ENCODE data around the gene FHIT.

Gene FHIT

GRCh38 chr3:59832702-59833101 lies 1418.5 kb downstream of the FHIT start:
- no peaks in the 10 kb centered on the region for H3F3A ChIP-seq (ENCODE audit: control insufficient read depth, insufficient read depth)
- H3K27me3 ChIP-seq (ENCODE audit: control insufficient read depth, low read length) = no peaks in the 10 kb centered on the region
- H3K9me2 ChIP-seq (replicated peaks; ENCODE audit: control insufficient read depth, low read length) = no peaks in the 10 kb centered on the region
- no peak overlapping the region for H3K27ac ChIP-seq (ENCODE audit: low read depth, low read length)
- H3K9me3 ChIP-seq (ENCODE audit: control insufficient read depth, insufficient read depth, low read length) = no peaks in the 10 kb centered on the region
- TF ChIP-seq CTCF (IDR thresholded peaks at IDR 0.05; ENCODE audit: low read depth, low read length, poor library complexity, severe bottlenecking) (no peak), EZH2phosphoT487 (IDR thresholded peaks at IDR 0.05; ENCODE audit: borderline replicate concordance, low read length) (no peak)
- H4K20me1 ChIP-seq (ENCODE audit: control insufficient read depth, insufficient read depth, low read depth, low read length) = no peaks in the 10 kb centered on the region
- H3K4me1 ChIP-seq (ENCODE audit: control insufficient read depth, low read length) = no peaks in the 10 kb centered on the region
- H3K79me2 ChIP-seq (ENCODE audit: control insufficient read depth, low read length) = no peaks in the 10 kb centered on the region
- no peak overlapping the region for H3K4me3 ChIP-seq (ENCODE audit: low read length)
- no peak overlapping the region for H3K4me2 ChIP-seq (ENCODE audit: low read length)
- H3K36me3 ChIP-seq (ENCODE audit: control insufficient read depth, low read length) = no peaks in the 10 kb centered on the region

- no peaks in the 10 kb centered on the region for H3F3A ChIP-seq (ENCODE audit: control insufficient read depth, insufficient read depth)
- H3K27ac ChIP-seq (ENCODE audit: low read depth, low read length) = no peak overlapping the region
These were observed 1419.0 kb downstream of the FHIT start for GRCh38 chr3:59832241-59832640.

GRCh38 chr3:59831394-59831793 lies 1419.9 kb downstream of the FHIT start:
- Histone ChIP-seq H3K4me2 (ENCODE audit: low read length) (no peak overlapping the region), H3K9me2 (replicated peaks; ENCODE audit: control insufficient read depth, low read length) (no peaks in the 10 kb centered on the region), H3K36me3 (ENCODE audit: control insufficient read depth, low read length) (no peaks in the 10 kb centered on the region), H3K27ac (ENCODE audit: low read depth, low read length) (no peak overlapping the region), H3K9me3 (ENCODE audit: control insufficient read depth, insufficient read depth, low read length) (no peaks in the 10 kb centered on the region), H3K79me2 (ENCODE audit: control insufficient read depth, low read length) (no peaks in the 10 kb centered on the region), H3K4me1 (ENCODE audit: control insufficient read depth, low read length) (no peaks in the 10 kb centered on the region), H3F3A (ENCODE audit: control insufficient read depth, insufficient read depth) (no peaks in the 10 kb centered on the region), H3K4me3 (ENCODE audit: low read length) (no peak overlapping the region), H4K20me1 (ENCODE audit: control insufficient read depth, insufficient read depth, low read depth, low read length) (no peaks in the 10 kb centered on the region), H3K27me3 (ENCODE audit: control insufficient read depth, low read length) (no peaks in the 10 kb centered on the region)
- no peak for TF ChIP-seq EZH2phosphoT487 (IDR thresholded peaks at IDR 0.05; ENCODE audit: borderline replicate concordance, low read length)
- no peak for TF ChIP-seq CTCF (IDR thresholded peaks at IDR 0.05; ENCODE audit: low read depth, low read length, poor library complexity, severe bottlenecking)

More at GRCh38 chr3:59832241-59832640, 1419.0 kb downstream of the FHIT start:
- Histone ChIP-seq H3K4me1 (ENCODE audit: control insufficient read depth, low read length) (no peaks in the 10 kb centered on the region), H3K9me2 (replicated peaks; ENCODE audit: control insufficient read depth, low read length) (no peaks in the 10 kb centered on the region), H3K4me2 (ENCODE audit: low read length) (no peak overlapping the region), H3K36me3 (ENCODE audit: control insufficient read depth, low read length) (no peaks in the 10 kb centered on the region), H3K9me3 (ENCODE audit: control insufficient read depth, insufficient read depth, low read length) (no peaks in the 10 kb centered on the region), H3K27me3 (ENCODE audit: control insufficient read depth, low read length) (no peaks in the 10 kb centered on the region), H3K4me3 (ENCODE audit: low read length) (no peak overlapping the region), H4K20me1 (ENCODE audit: control insufficient read depth, insufficient read depth, low read depth, low read length) (no peaks in the 10 kb centered on the region), H3K79me2 (ENCODE audit: control insufficient read depth, low read length) (no peaks in the 10 kb centered on the region)
- TF ChIP-seq EZH2phosphoT487 (IDR thresholded peaks at IDR 0.05; ENCODE audit: borderline replicate concordance, low read length) (no peak), CTCF (IDR thresholded peaks at IDR 0.05; ENCODE audit: low read depth, low read length, poor library complexity, severe bottlenecking) (no peak)

GRCh38 chr3:59829527-59829926 lies 1421.7 kb downstream of the FHIT start:
- Histone ChIP-seq H3K79me2 (ENCODE audit: control insufficient read depth, low read length) (no peaks in the 10 kb centered on the region), H3K4me3 (ENCODE audit: low read length) (no peak overlapping the region)

More at GRCh38 chr3:59829527-59829926, 1421.7 kb downstream of the FHIT start:
- Histone ChIP-seq H3K9me3 (ENCODE audit: control insufficient read depth, insufficient read depth, low read length) (no peaks in the 10 kb centered on the region), H3K4me1 (ENCODE audit: control insufficient read depth, low read length) (no peaks in the 10 kb centered on the region), H3K9me2 (replicated peaks; ENCODE audit: control insufficient read depth, low read length) (no peaks in the 10 kb centered on the region), H3K36me3 (ENCODE audit: control insufficient read depth, low read length) (no peaks in the 10 kb centered on the region), H4K20me1 (ENCODE audit: control insufficient read depth, insufficient read depth, low read depth, low read length) (no peaks in the 10 kb centered on the region), H3K27me3 (ENCODE audit: control insufficient read depth, low read length) (no peaks in the 10 kb centered on the region), H3K27ac (ENCODE audit: low read depth, low read length) (no peak overlapping the region), H3K4me2 (ENCODE audit: low read length) (no peak overlapping the region), H3F3A (ENCODE audit: control insufficient read depth, insufficient read depth) (no peaks in the 10 kb centered on the region)
- TF ChIP-seq CTCF (IDR thresholded peaks at IDR 0.05; ENCODE audit: low read depth, low read length, poor library complexity, severe bottlenecking) = no peak
- TF ChIP-seq EZH2phosphoT487 (IDR thresholded peaks at IDR 0.05; ENCODE audit: borderline replicate concordance, low read length) = no peak
